PC-3 (cell line): ENCODE results near the gene DHCR24. TPM values are rescaled to one million over a fixed set of nuclear protein-coding genes. Genes with fewer than 3 reads are reported as not detected.

ENCODE experiments used
- ATAC-seq: fragments of 200-7000 bp; cut with Tn5 transposase; 2 replicates; pipeline ENCODE4 v1.9.1; 2020; ENCODE audit warnings: mild to moderate bottlenecking, moderate library complexity
- BruUV-seq: library from RNA; stranded (reverse); fragments of 400-500 nt; replicated peaks from 2 replicates; lab custom pipeline; 2021; lab: Mats Ljungman, UMichigan
- CTCF ChIA-PET: fragments of 300-600 bp; sonication (Branson Sonifier 250); formaldehyde crosslinking; loops from one replicate; lab custom pipeline; 2022; ENCODE audit warnings: antibody characterized with exemption; lab: Charles Lee
- POLR2A ChIA-PET: fragments of 300-600 bp; sonication (Branson Sonifier 250); formaldehyde crosslinking; loops from one replicate; lab custom pipeline; 2022; ENCODE audit warnings: antibody characterized with exemption; ENCODE audit not compliant: unreplicated experiment; lab: Charles Lee
- DNase-seq: peaks from one replicate; pipeline ENCODE4 v3.0.0-alpha.2; 2015
- H2AFZ ChIP-seq: fragments of 300-600 bp; sonication (generic); 2 replicates; pipeline ENCODE4 v1.6.0; 2016; ENCODE audit warnings: antibody characterized with exemption, low read length
- H3F3A ChIP-seq: fragments of 300-600 bp; sonication (generic); one replicate; pipeline ENCODE4 v1.6.0; 2017; ENCODE audit warnings: antibody characterized with exemption, low read length, control low read depth, mild to moderate bottlenecking; ENCODE audit not compliant: unreplicated experiment
- H3K27ac ChIP-seq: fragments of 300-600 bp; sonication (generic); 2 replicates; pipeline ENCODE4 v1.5.1; 2016; ENCODE audit warnings: mild to moderate bottlenecking, low read length
- H3K27me3 ChIP-seq: fragments of 300-600 bp; sonication (generic); 2 replicates; pipeline ENCODE4 v1.6.1; 2016; ENCODE audit warnings: low read length, mixed read lengths
- H3K36me3 ChIP-seq: fragments of 300-600 bp; sonication (generic); 2 replicates; pipeline ENCODE4 v1.6.1; 2016; ENCODE audit warnings: low read depth, mixed run types, low read length, mixed read lengths
- H3K4me1 ChIP-seq: fragments of 300-600 bp; sonication (generic); 2 replicates; pipeline ENCODE4 v1.5.1; 2016; ENCODE audit warnings: low read length; ENCODE audit not compliant: insufficient read depth
- H3K4me2 ChIP-seq: fragments of 300-600 bp; sonication (generic); 2 replicates; pipeline ENCODE4 v1.6.0; 2016; ENCODE audit warnings: low read length
- H3K4me3 ChIP-seq: fragments of 300-600 bp; sonication (generic); 2 replicates; pipeline ENCODE4 v1.5.1; 2016; ENCODE audit warnings: mild to moderate bottlenecking, low read length, mixed read lengths
- H3K79me2 ChIP-seq: fragments of 300-600 bp; sonication (generic); 2 replicates; pipeline ENCODE4 v1.6.1; 2017; ENCODE audit warnings: low read length, mixed read lengths
- H3K9ac ChIP-seq: fragments of 300-600 bp; sonication (generic); 2 replicates; pipeline ENCODE4 v1.6.0; 2016; ENCODE audit warnings: mild to moderate bottlenecking, low read length
- H3K9me2 ChIP-seq: fragments of 300-600 bp; sonication (generic); replicated peaks from 2 replicates; pipeline ENCODE4 v1.6.1; 2016; ENCODE audit warnings: mixed run types, low read length, mixed read lengths
- H3K9me3 ChIP-seq: fragments of 300-600 bp; sonication (generic); 2 replicates; pipeline ENCODE4 v1.6.1; 2016; ENCODE audit warnings: low read length, mixed read lengths
- H4K20me1 ChIP-seq: fragments of 300-600 bp; sonication (generic); 2 replicates; pipeline ENCODE4 v1.6.1; 2016; ENCODE audit warnings: low read length, mixed read lengths
- EZH2 ChIP-seq: fragments of 300-600 bp; sonication (generic); IDR thresholded peaks from one replicate; pipeline ENCODE4 v1.6.1; 2017; ENCODE audit warnings: antibody characterized with exemption, mild to moderate bottlenecking, low read length; ENCODE audit not compliant: unreplicated experiment
- EZH2phosphoT487 ChIP-seq: fragments of 300-600 bp; sonication (generic); IDR thresholded peaks from 2 replicates; pipeline ENCODE4 v1.6.1; 2018; ENCODE audit warnings: mild to moderate bottlenecking, antibody characterized with exemption, low read length, borderline replicate concordance
- intact Hi-C: fragments of 100-400 bp; cut with micrococcal nuclease; formaldehyde crosslinking; loops from 2 replicates; pipeline ENCODE4 v1.9.0; 2023
- total RNA-seq: library from RNA; depleted of rRNA; stranded (reverse); fragments of >200 nt; gene quantifications from 2 replicates; pipeline ENCODE4 v1.2.3, GENCODE V29; 2014
- TF ChIP-seq, protein P1 (sequence below): fragments of 300-600 bp; sonication (generic); conservative IDR thresholded peaks from 2 replicates; pipeline ENCODE4 v1.5.1; 2017; ENCODE audit warnings: antibody characterized with exemption, low read depth, mild to moderate bottlenecking, low read length

DHCR24 gene
- total RNA-seq, 1 experiment from 2014 or later: 166 TPM

DNA sequence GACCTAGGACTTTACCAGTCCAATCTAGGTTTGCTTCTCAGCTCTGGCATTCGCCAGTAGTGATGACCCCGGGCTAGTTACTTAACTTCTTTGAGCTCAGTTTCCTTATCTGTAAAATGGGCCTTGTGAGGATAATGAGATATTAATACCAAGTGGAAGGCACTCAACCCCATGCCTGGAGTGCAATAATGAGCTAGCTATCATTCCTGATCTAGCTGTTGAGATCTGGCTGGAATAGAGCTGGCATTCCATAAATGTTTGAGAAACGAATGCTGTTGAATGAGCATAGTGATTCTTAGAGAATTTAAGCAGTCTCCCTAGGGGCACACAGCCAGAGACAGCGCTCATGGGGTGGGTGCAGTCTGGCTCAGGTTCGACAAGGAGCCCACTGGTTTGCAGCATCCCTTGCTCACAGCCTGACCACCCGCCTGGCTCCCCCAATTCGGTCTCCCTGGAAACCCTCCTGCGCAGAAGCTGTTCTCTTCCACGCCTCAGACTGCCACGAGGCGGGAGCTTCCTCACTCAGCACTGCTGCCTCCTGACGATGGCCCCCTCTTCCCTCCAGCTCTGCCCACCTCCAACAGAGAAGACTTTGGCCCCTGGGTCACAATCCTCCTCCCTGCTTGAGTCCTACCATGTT, 32.5 kb downstream of the DHCR24 start:
- Histone ChIP-seq H4K20me1 (no peaks in the 10 kb centered on the region), H3K9me2 (no peaks in the 10 kb centered on the region), H3K36me3 (peaks cover 65% of the 10 kb centered on the region), H3K9me3 (no peaks in the 10 kb centered on the region), H3K79me2 (0 out of 2 replicates have a peak, but pooled peaks cover 7% of the 10 kb centered on the region), H2AFZ (no peak overlapping the region), H3K27ac (no peak overlapping the region), H3K4me1 (peaks cover 59% of the 10 kb centered on the region), H3K4me2 (no peak overlapping the region), H3F3A (no peaks in the 10 kb centered on the region), H3K4me3 (no peak overlapping the region), H3K27me3 (no peaks in the 10 kb centered on the region), H3K9ac (no peak overlapping the region)
- ATAC-seq (no peak), DNase-seq (no peak)
- ChIA-PET POLR2A (no interaction called here), CTCF (interaction anchor here (0.6 kb wide), 1 partner anchor 96 kb away, joined by 4 read pairs; no protein-coding TSS in a partner anchor)
- TF ChIP-seq, protein P1, sequence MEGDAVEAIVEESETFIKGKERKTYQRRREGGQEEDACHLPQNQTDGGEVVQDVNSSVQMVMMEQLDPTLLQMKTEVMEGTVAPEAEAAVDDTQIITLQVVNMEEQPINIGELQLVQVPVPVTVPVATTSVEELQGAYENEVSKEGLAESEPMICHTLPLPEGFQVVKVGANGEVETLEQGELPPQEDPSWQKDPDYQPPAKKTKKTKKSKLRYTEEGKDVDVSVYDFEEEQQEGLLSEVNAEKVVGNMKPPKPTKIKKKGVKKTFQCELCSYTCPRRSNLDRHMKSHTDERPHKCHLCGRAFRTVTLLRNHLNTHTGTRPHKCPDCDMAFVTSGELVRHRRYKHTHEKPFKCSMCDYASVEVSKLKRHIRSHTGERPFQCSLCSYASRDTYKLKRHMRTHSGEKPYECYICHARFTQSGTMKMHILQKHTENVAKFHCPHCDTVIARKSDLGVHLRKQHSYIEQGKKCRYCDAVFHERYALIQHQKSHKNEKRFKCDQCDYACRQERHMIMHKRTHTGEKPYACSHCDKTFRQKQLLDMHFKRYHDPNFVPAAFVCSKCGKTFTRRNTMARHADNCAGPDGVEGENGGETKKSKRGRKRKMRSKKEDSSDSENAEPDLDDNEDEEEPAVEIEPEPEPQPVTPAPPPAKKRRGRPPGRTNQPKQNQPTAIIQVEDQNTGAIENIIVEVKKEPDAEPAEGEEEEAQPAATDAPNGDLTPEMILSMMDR: no peak
- TF ChIP-seq EZH2 (no peak), EZH2phosphoT487 (no peak)
- BruUV-seq: no TSS peak
- intact Hi-C loops: loop anchor here (5.0 kb wide), 2 partner anchors 42 to 168 kb away; no protein-coding TSS in a partner anchor

DNA sequence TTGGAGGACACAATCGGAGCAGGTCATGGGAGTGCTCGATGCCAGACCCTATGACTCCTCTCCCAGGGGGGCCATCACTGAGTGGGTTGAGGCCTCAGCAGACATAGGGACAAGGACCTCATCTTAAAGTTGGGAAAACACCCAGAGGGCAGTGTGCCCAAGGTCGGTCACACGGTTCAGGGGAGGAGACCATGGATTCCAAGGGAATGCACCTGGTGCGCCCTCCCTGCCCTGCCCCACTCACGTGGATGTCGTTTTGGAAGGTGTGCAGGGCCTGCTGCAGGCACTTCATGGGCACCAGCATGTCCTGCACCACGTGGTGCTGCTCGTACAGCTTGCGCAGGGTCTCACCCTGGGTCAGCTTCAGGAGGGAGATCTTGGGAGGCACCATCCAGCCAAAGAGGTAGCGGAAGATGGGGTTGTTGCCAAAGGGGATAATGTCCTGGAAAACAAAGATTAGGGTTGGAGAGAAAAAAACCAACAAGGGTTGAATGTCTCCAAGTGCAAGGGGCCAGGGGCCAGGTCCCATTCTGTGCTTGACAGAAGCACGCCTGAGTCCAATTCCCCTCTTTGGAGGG, 33.1 kb downstream of the DHCR24 start:
- H3K36me3 ChIP-seq: peaks cover 65% of the 10 kb centered on the region
- POLR2A ChIA-PET: no interaction called here

More for the DNA sequence above, 33.1 kb downstream of the DHCR24 start:
- Histone ChIP-seq H3K9me2 (no peaks in the 10 kb centered on the region), H3K4me2 (no peak overlapping the region), H3K79me2 (0 out of 2 replicates have a peak, but pooled peaks cover 7% of the 10 kb centered on the region), H3K4me3 (no peak overlapping the region), H3K9me3 (no peaks in the 10 kb centered on the region), H2AFZ (no peak overlapping the region), H4K20me1 (no peaks in the 10 kb centered on the region), H3K4me1 (peaks cover 57% of the 10 kb centered on the region), H3K9ac (no peak overlapping the region), H3K27me3 (no peaks in the 10 kb centered on the region), H3F3A (no peaks in the 10 kb centered on the region), H3K27ac (no peak overlapping the region)
- intact Hi-C loops: no loop called here
- ATAC-seq: no peak
- DNase-seq: no peak
- TF ChIP-seq EZH2phosphoT487: no peak
- no peak for TF ChIP-seq EZH2
- TF ChIP-seq, protein P1: no peak
- BruUV-seq: no TSS peak
- CTCF ChIA-PET: no interaction called here
